NCI-H748 treated with DMSO at 0.1 percent for 48 hours (cell line): ENCODE data around the gene SPATA21.

ENCODE experiments used
- DNase-seq: peaks from one replicate; lab custom pipeline; 2025; lab: John Stamatoyannopoulos, UW

The SPATA21 gene

GRCh38 chr1:16450863-16451481 lies 13.7 kb upstream of the SPATA21 start:
- DNase-seq: no peak

GRCh38 chr1:16449666-16450065 lies 12.4 kb upstream of the SPATA21 start:
- no peak for DNase-seq

GRCh38 chr1:16449065-16449464 lies 11.8 kb upstream of the SPATA21 start:
- DNase-seq: no peak

GRCh38 chr1:16447641-16448040 lies 10.4 kb upstream of the SPATA21 start:
- no peak for DNase-seq

- DNase-seq: no peak
These were observed 8.9 kb upstream of the SPATA21 start for GRCh38 chr1:16446116-16446515.

GRCh38 chr1:16445052-16445451 lies 7.8 kb upstream of the SPATA21 start:
- no peak for DNase-seq

- DNase-seq: no peak
These were observed 6.9 kb upstream of the SPATA21 start for GRCh38 chr1:16443975-16444770.

GRCh38 chr1:16442941-16443340 lies 5.7 kb upstream of the SPATA21 start:
- DNase-seq: no peak

- no peak for DNase-seq
These were observed 5.0 kb upstream of the SPATA21 start for GRCh38 chr1:16442265-16442664.

GRCh38 chr1:16441282-16441665 lies 4.0 kb upstream of the SPATA21 start:
- no peak for DNase-seq

- peak; percentile 84 for DNase-seq
These were observed 3.5 kb upstream of the SPATA21 start, which contains the start of gene NECAP2 for GRCh38 chr1:16440470-16441281. Gene NECAP2 (plus strand): TSS chr1:16440724. CDS start chr1:16440762, 38 bp downstream.

GRCh38 chr1:16440131-16440469 lies 2.9 kb upstream of the SPATA21 start:
- DNase-seq: no peak

- no peak for DNase-seq
These were observed 1.7 kb upstream of the SPATA21 start for GRCh38 chr1:16438924-16439323.

GRCh38 chr1:16438516-16438915 lies 1.3 kb upstream of the SPATA21 start:
- DNase-seq: no peak

- no peak for DNase-seq
These were observed 2.7 kb downstream of the SPATA21 start for GRCh38 chr1:16434501-16434900.

- DNase-seq: no peak
These were observed 3.2 kb downstream of the SPATA21 start for GRCh38 chr1:16434007-16434406.

GRCh38 chr1:16433030-16433429 lies 4.2 kb downstream of the SPATA21 start:
- DNase-seq: no peak

GRCh38 chr1:16430606-16431005 lies 6.6 kb downstream of the SPATA21 start:
- DNase-seq: no peak

- DNase-seq: no peak
These were observed 11.8 kb downstream of the SPATA21 start for GRCh38 chr1:16425125-16426025.

- no peak for DNase-seq
These were observed 15.2 kb downstream of the SPATA21 start for GRCh38 chr1:16422041-16422440.

GRCh38 chr1:16421201-16421600 lies 16.0 kb downstream of the SPATA21 start:
- no peak for DNase-seq
